ENCODE results near the gene GHR.
"Not testable (repeated sequence)": the region's sequence is repeated elsewhere in the genome, so short reads cannot be mapped to it uniquely, and the experiment has no call there.

The GHR gene

DNA sequence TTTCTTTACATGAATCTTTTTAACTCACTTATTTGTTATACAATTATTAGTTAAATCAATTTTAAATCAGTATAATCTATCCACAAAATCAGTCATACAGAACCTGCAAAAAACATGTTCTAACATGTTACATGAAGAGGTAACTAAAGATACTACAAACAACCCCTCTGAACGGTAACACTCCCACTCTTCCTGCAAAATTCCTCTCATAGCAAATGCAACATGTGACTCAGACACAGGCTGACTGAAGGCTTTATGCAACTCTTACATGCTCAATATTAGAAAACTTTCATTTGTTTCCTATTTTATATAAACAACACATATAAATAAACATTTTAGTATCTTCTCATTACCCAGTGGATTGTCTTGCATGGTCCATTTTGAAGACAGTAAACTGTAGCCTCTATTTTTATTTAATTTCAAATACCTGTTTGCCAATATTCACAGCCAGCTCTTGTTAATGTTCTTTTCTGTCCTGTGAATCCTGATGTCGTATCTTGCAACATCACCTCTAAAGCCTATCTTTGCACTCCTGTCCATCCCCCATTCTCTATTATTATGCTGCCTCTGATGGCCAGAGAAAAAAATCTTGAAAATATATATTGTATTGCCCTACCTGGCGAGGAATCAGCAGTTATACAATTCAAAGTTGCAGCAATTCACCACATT is 232.9 kb downstream of the GHR start:
- TF ChIP-seq EZH2 (optimal IDR thresholded peaks at IDR 0.05; ENCODE audit: low read depth, low read length): no peak
- TF ChIP-seq EZH2phosphoT487 (IDR thresholded peaks at IDR 0.05; ENCODE audit: low read length): no peak
- TF ChIP-seq, protein P1, sequence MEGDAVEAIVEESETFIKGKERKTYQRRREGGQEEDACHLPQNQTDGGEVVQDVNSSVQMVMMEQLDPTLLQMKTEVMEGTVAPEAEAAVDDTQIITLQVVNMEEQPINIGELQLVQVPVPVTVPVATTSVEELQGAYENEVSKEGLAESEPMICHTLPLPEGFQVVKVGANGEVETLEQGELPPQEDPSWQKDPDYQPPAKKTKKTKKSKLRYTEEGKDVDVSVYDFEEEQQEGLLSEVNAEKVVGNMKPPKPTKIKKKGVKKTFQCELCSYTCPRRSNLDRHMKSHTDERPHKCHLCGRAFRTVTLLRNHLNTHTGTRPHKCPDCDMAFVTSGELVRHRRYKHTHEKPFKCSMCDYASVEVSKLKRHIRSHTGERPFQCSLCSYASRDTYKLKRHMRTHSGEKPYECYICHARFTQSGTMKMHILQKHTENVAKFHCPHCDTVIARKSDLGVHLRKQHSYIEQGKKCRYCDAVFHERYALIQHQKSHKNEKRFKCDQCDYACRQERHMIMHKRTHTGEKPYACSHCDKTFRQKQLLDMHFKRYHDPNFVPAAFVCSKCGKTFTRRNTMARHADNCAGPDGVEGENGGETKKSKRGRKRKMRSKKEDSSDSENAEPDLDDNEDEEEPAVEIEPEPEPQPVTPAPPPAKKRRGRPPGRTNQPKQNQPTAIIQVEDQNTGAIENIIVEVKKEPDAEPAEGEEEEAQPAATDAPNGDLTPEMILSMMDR (IDR thresholded peaks at IDR 0.05; ENCODE audit: low read length): no peak
- no peaks in the 10 kb centered on the region for H4K20me1 ChIP-seq (ENCODE audit: insufficient read depth, low read length)
- no peak overlapping the region for H3K9ac ChIP-seq (ENCODE audit: low read length)
- no peak for DNase-seq
- H3K9me2 ChIP-seq (replicated peaks; ENCODE audit: insufficient read depth, low read length): no peaks in the 10 kb centered on the region
- no peak overlapping the region for H3K4me2 ChIP-seq (ENCODE audit: low read depth, low read length)
- H3K27me3 ChIP-seq (replicated peaks; ENCODE audit: insufficient read depth, low read length): no peaks in the 10 kb centered on the region
- no peaks in the 10 kb centered on the region for H3K36me3 ChIP-seq (replicated peaks; ENCODE audit: insufficient read depth, low read length)
- no peaks in the 10 kb centered on the region for H3K79me2 ChIP-seq (ENCODE audit: low read length)
- H3K4me3 ChIP-seq (ENCODE audit: low read length): no peak overlapping the region
- H3K9me3 ChIP-seq (replicated peaks; ENCODE audit: insufficient read depth, low read length): no peaks in the 10 kb centered on the region
- peaks cover 16% of the 10 kb centered on the region for H3K4me1 ChIP-seq (ENCODE audit: low read length)
- H3K27ac ChIP-seq (ENCODE audit: low read length): no peak overlapping the region
- H3F3A ChIP-seq (ENCODE audit: insufficient read depth, low read length): no peaks in the 10 kb centered on the region
- H2AFZ ChIP-seq (ENCODE audit: low read length): no peak overlapping the region

- H3K79me2 ChIP-seq (ENCODE audit: low read length): no peaks in the 10 kb centered on the region
- no peaks in the 10 kb centered on the region for H3K9me2 ChIP-seq (replicated peaks; ENCODE audit: insufficient read depth, low read length)
- no peaks in the 10 kb centered on the region for H3K9me3 ChIP-seq (replicated peaks; ENCODE audit: insufficient read depth, low read length)
- H3K27ac ChIP-seq (ENCODE audit: low read length): no peak overlapping the region
- H3K4me2 ChIP-seq (ENCODE audit: low read depth, low read length): no peak overlapping the region
- no peak overlapping the region for H3K4me3 ChIP-seq (ENCODE audit: low read length)
- no peak overlapping the region for H3K9ac ChIP-seq (ENCODE audit: low read length)
- H2AFZ ChIP-seq (ENCODE audit: low read length): no peak overlapping the region
- H4K20me1 ChIP-seq (ENCODE audit: insufficient read depth, low read length): no peaks in the 10 kb centered on the region
- H3K27me3 ChIP-seq (replicated peaks; ENCODE audit: insufficient read depth, low read length): no peaks in the 10 kb centered on the region
- TF ChIP-seq, protein P1 (IDR thresholded peaks at IDR 0.05; ENCODE audit: low read length): peak; percentile 41
- TF ChIP-seq EZH2 (optimal IDR thresholded peaks at IDR 0.05; ENCODE audit: low read depth, low read length): no peak
- H3F3A ChIP-seq (ENCODE audit: insufficient read depth, low read length): no peaks in the 10 kb centered on the region
- peaks cover 16% of the 10 kb centered on the region for H3K4me1 ChIP-seq (ENCODE audit: low read length)
- H3K36me3 ChIP-seq (replicated peaks; ENCODE audit: insufficient read depth, low read length): no peaks in the 10 kb centered on the region
- peak; percentile 33 for DNase-seq
Observed at GRCh38 chr5:42656651-42657015, 233.4 kb downstream of the GHR start.

DNA sequence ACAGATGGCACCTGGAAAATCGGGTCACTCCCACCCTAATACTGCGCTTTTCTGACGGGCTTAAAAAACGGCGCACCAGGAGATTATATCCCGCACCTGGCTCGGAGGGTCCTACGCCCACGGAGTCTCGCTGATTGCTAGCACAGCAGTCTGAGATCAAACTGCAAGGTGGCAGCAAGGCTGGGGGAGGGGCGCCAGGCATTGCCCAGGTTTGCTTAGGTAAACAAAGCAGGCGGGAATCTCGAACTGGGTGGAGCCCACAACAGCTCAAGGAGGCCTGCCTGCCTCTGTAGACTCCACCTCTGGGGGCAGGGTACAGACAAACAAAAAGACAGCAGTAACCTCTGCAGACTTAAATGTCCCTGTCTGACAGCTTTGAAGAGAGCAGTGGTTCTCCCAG is 236.6 kb downstream of the GHR start:
- not testable (repeated sequence) for H3K9ac ChIP-seq (ENCODE audit: low read length); H3K36me3 ChIP-seq (replicated peaks; ENCODE audit: insufficient read depth, low read length); H4K20me1 ChIP-seq (ENCODE audit: insufficient read depth, low read length); H3K27me3 ChIP-seq (replicated peaks; ENCODE audit: insufficient read depth, low read length); H3K9me2 ChIP-seq (replicated peaks; ENCODE audit: insufficient read depth, low read length); H3K4me1 ChIP-seq (ENCODE audit: low read length); H3K79me2 ChIP-seq (ENCODE audit: low read length); H3K27ac ChIP-seq (ENCODE audit: low read length); H3F3A ChIP-seq (ENCODE audit: insufficient read depth, low read length); H2AFZ ChIP-seq (ENCODE audit: low read length); H3K9me3 ChIP-seq (replicated peaks; ENCODE audit: insufficient read depth, low read length); H3K4me3 ChIP-seq (ENCODE audit: low read length); H3K4me2 ChIP-seq (ENCODE audit: low read depth, low read length); DNase-seq

DNA sequence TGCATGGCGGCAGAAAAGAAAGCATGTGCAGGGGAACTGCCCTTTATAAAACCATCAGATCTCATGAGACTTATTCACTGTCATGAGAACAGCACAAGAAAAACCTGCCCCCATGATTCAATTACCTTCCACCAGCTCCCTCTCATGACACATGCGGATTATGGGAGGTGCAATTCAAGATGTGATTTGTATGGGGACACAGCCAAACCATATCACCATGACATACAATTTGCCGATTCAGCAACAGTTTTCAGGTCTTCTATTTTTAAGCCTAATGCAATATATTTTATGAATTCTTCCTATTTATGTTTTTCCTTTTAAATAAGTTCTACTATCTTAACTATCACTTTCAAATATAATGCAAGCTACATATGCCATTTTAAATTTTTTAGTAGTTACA is 242.6 kb downstream of the GHR start:
- DNase-seq: no peak
- H3K4me2 ChIP-seq (ENCODE audit: low read depth, low read length): no peak overlapping the region

More for the DNA sequence above, 242.6 kb downstream of the GHR start:
- no peaks in the 10 kb centered on the region for H3K9me3 ChIP-seq (replicated peaks; ENCODE audit: insufficient read depth, low read length)
- no peaks in the 10 kb centered on the region for H3K9me2 ChIP-seq (replicated peaks; ENCODE audit: insufficient read depth, low read length)
- TF ChIP-seq EZH2 (optimal IDR thresholded peaks at IDR 0.05; ENCODE audit: low read depth, low read length): no peak
- TF ChIP-seq, protein P1 (IDR thresholded peaks at IDR 0.05; ENCODE audit: low read length): no peak
- no peak for TF ChIP-seq EZH2phosphoT487 (IDR thresholded peaks at IDR 0.05; ENCODE audit: low read length)
- no peak overlapping the region for H3K27ac ChIP-seq (ENCODE audit: low read length)
- 0 out of 2 replicates have a peak, but pooled peaks cover 6% of the 10 kb centered on the region for H3K4me1 ChIP-seq (ENCODE audit: low read length)
- H4K20me1 ChIP-seq (ENCODE audit: insufficient read depth, low read length): no peaks in the 10 kb centered on the region
- H3K36me3 ChIP-seq (replicated peaks; ENCODE audit: insufficient read depth, low read length): no peaks in the 10 kb centered on the region
- no peak overlapping the region for H2AFZ ChIP-seq (ENCODE audit: low read length)
- no peak overlapping the region for H3K9ac ChIP-seq (ENCODE audit: low read length)
- no peaks in the 10 kb centered on the region for H3K79me2 ChIP-seq (ENCODE audit: low read length)
- H3K27me3 ChIP-seq (replicated peaks; ENCODE audit: insufficient read depth, low read length): no peaks in the 10 kb centered on the region
- no peaks in the 10 kb centered on the region for H3F3A ChIP-seq (ENCODE audit: insufficient read depth, low read length)
- no peak overlapping the region for H3K4me3 ChIP-seq (ENCODE audit: low read length)
